Mammary epithelial cell (primary cell): Measurements from ENCODE around the gene PLXNA4.

ENCODE experiments used
- EZH2 ChIP-seq: IDR thresholded peaks from 2 replicates; pipeline ENCODE4 v1.6.1; 2012; ENCODE audit warnings: low read length, inconsistent platforms, borderline replicate concordance
- TF ChIP-seq, protein P1 (sequence below), 2 donors: IDR thresholded peaks in 1 of 2; conservative IDR thresholded peaks in 1 of 2; 2 replicates each; pipeline ENCODE4 v1.5.1; 2011 to 2012; ENCODE audit warnings: inconsistent platforms in 2 of 2, low read length in 2 of 2, mild to moderate bottlenecking in 2 of 2, control low read depth in 1 of 2, low read depth in 1 of 2; ENCODE audit not compliant: insufficient read depth in 1 of 2; ENCODE audit errors: extremely low read depth in 1 of 2

DNA sequence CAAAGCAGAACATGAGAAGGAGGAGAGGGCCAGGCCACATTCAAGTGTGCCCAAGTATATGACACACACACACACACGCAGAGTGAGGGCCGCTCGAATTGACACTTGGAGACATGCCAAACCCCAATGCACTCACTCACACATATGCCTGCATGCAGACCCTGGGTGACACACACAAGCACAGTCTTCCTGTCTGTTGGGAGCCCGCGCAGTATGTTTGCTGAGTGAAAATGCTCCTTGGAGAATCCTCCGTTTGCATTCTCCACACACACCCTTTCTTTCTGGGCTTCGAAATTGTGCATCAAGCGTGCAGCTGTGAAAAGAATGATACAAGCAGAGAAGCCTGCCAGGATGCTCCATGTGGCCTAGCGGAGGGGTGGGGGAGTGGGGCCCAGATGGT, 120.9 kb downstream of the PLXNA4 start:
- TF ChIP-seq, protein P1, sequence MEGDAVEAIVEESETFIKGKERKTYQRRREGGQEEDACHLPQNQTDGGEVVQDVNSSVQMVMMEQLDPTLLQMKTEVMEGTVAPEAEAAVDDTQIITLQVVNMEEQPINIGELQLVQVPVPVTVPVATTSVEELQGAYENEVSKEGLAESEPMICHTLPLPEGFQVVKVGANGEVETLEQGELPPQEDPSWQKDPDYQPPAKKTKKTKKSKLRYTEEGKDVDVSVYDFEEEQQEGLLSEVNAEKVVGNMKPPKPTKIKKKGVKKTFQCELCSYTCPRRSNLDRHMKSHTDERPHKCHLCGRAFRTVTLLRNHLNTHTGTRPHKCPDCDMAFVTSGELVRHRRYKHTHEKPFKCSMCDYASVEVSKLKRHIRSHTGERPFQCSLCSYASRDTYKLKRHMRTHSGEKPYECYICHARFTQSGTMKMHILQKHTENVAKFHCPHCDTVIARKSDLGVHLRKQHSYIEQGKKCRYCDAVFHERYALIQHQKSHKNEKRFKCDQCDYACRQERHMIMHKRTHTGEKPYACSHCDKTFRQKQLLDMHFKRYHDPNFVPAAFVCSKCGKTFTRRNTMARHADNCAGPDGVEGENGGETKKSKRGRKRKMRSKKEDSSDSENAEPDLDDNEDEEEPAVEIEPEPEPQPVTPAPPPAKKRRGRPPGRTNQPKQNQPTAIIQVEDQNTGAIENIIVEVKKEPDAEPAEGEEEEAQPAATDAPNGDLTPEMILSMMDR (conservative IDR thresholded peaks at IDR 0.05 in 1 of 2, IDR thresholded peaks at IDR 0.05 in 1 of 2; ENCODE audit: extremely low read depth in 1 of 2, insufficient read depth in 1 of 2, low read depth in 1 of 2, low read length in 2 of 2): no peak
- no peak for TF ChIP-seq EZH2
